Hepatocyte (in vitro differentiated cells): ENCODE measurements around the gene ADAP1.

Experiments
- EZH2 ChIP-seq: fragments of 200-600 bp; sonication (generic); IDR thresholded peaks from 2 replicates; pipeline ENCODE4 v1.6.1; 2016; ENCODE audit warnings: antibody characterized with exemption, mild to moderate bottlenecking, borderline replicate concordance
- TF ChIP-seq, protein P1 (sequence below): fragments of 200-600 bp; sonication (generic); IDR thresholded peaks from 2 replicates; pipeline ENCODE4 v1.5.1; 2016; ENCODE audit warnings: antibody characterized with exemption, mild to moderate bottlenecking; ENCODE audit not compliant: poor library complexity

DNA sequence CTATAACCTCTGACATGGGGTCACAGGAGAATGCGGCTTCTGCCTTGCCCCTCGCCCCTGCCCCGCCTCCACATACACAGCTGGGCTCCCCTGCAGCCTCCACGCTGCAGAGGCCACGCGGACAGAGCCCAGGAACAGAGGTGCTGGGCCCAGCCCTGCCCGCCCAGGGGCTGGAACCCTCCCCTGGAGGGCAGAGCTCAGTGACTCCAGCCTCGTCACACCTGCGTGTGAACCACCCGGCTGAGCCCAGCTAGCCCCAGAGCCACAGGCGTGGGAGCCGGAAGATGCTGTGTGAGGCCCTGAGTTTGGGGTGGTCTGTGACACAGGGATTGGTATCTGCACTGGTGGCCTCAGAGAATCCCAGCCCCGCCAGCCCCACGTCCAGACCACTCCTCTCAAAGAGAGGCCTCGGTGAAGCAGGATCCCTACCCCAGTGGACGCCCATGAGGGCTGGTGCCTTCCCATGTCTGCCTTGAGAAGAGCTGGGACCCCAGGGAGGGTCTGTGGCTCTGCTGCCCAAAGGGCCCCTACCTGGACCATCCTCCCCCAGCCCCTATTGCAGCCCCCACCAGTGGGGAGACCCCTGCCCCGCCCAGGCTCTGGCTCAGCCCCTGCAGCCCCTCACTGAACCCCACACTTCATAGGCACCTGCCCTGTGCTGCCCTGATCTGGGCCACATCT lies 8.1 kb upstream of the ADAP1 start:
- no peak for TF ChIP-seq EZH2
- TF ChIP-seq, protein P1, sequence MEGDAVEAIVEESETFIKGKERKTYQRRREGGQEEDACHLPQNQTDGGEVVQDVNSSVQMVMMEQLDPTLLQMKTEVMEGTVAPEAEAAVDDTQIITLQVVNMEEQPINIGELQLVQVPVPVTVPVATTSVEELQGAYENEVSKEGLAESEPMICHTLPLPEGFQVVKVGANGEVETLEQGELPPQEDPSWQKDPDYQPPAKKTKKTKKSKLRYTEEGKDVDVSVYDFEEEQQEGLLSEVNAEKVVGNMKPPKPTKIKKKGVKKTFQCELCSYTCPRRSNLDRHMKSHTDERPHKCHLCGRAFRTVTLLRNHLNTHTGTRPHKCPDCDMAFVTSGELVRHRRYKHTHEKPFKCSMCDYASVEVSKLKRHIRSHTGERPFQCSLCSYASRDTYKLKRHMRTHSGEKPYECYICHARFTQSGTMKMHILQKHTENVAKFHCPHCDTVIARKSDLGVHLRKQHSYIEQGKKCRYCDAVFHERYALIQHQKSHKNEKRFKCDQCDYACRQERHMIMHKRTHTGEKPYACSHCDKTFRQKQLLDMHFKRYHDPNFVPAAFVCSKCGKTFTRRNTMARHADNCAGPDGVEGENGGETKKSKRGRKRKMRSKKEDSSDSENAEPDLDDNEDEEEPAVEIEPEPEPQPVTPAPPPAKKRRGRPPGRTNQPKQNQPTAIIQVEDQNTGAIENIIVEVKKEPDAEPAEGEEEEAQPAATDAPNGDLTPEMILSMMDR, result no peak
